ENCODE measurements around the gene GTPBP8. TPM values are rescaled to one million over a fixed set of nuclear protein-coding genes. Genes with fewer than 3 reads are reported as not detected.

The GTPBP8 gene
- total and polyA plus RNA-seq, 2 of the 13 experiments (the other 11 are each of a cell fraction or from before 2014, with no cell fraction given), result 12.5 to 16.7 TPM

GRCh38 chr3:112948346-112948838 lies 42.4 kb upstream of the GTPBP8 start:
- Histone ChIP-seq H3K36me3 (replicated peaks in 1 of 2; ENCODE audit: control insufficient read depth in 1 of 2, insufficient read depth in 2 of 2, low read length in 2 of 2) (no peaks in the 10 kb centered on the region), H4K20me1 (ENCODE audit: insufficient read depth, low read length) (no peaks in the 10 kb centered on the region), H3K27ac (ENCODE audit: extremely low read length, insufficient read depth, low read length) (no peak overlapping the region), H3K9ac (ENCODE audit: insufficient read depth, low read depth, low read length) (no peak overlapping the region), H3K4me3 (replicated peaks in 1 of 3; ENCODE audit: insufficient read depth in 1 of 3, low read depth in 2 of 3, low read length in 3 of 3) (no peak overlapping the region), H3K27me3 (ENCODE audit: control insufficient read depth in 1 of 2, insufficient read depth in 2 of 2, low read length in 2 of 2) (no peaks in the 10 kb centered on the region), H3K4me1 (ENCODE audit: insufficient read depth, low read length) (no peaks in the 10 kb centered on the region), H2AFZ (ENCODE audit: low read length) (no peak overlapping the region), H3K4me2 (ENCODE audit: low read depth, low read length) (no peak overlapping the region), H3K79me2 (ENCODE audit: insufficient read depth, low read length) (no peaks in the 10 kb centered on the region), H3K9me3 (ENCODE audit: low read length) (peaks cover 6% of the 10 kb centered on the region; the same call in 1 of the 2 replicates)
- in situ Hi-C loops (cut with HindIII; ENCODE audit: extremely low pct_ligation_motif_present, low pct_unique_long_range_greater_than_20kb), result no loop called here
- ChIA-PET CTCF (ENCODE audit: low intra/inter-chr PET ratio, low total read pairs) (no interaction called here), POLR2A (no interaction called here)
- intact Hi-C loops (cut with micrococcal nuclease; ENCODE audit: unreplicated experiment), result no loop called here
- DNase-seq (ENCODE audit: low spot score) (no peak), ATAC-seq (no peak), FAIRE-seq (no peak)
- no TSS peak for BruUV-seq (replicated peaks)
- TF ChIP-seq KLF13 (CRISPR knock-in tag; IDR thresholded peaks at IDR 0.05) (no peak), MTF2 (CRISPR knock-in tag; IDR thresholded peaks at IDR 0.05; ENCODE audit: borderline replicate concordance) (no peak), PRMT3 (CRISPR knock-in tag; IDR thresholded peaks at IDR 0.05; ENCODE audit: borderline replicate concordance, low read depth) (no peak), NFE2 (CRISPR knock-in tag; IDR thresholded peaks at IDR 0.05) (no peak), MAZ (IDR thresholded peaks at IDR 0.05; ENCODE audit: borderline replicate concordance, low read depth, low read length) (no peak), MAZ (CRISPR knock-in tag; IDR thresholded peaks at IDR 0.05; ENCODE audit: low read depth) (no peak), HNRNPH1 (optimal IDR thresholded peaks at IDR 0.05; ENCODE audit: low read depth, low read length) (no peak), ARHGAP35 (CRISPR knock-in tag; IDR thresholded peaks at IDR 0.05; ENCODE audit: borderline replicate concordance) (no peak), BCL6 (CRISPR knock-in tag; IDR thresholded peaks at IDR 0.05) (no peak), ZNF24 (IDR thresholded peaks at IDR 0.05) (no peak), HMG20B (CRISPR knock-in tag; conservative IDR thresholded peaks at IDR 0.05) (no peak), ZNF672 (CRISPR knock-in tag; IDR thresholded peaks at IDR 0.05) (no peak), ZBTB42 (CRISPR knock-in tag; IDR thresholded peaks at IDR 0.05) (no peak), MLXIP (CRISPR knock-in tag; IDR thresholded peaks at IDR 0.05; ENCODE audit: borderline replicate concordance) (no peak), THAP9 (CRISPR knock-in tag; IDR thresholded peaks at IDR 0.05; ENCODE audit: borderline replicate concordance) (no peak), FOXK1 (CRISPR knock-in tag; IDR thresholded peaks at IDR 0.05; ENCODE audit: borderline replicate concordance, low read depth) (no peak)
- 22% methylated on average over 7 of the region's 9 CpGs for WGBS (ENCODE audit: low lambda C conversion rate)
